K562 (cell line): ENCODE measurements around the gene NAPA. TPM values are rescaled to one million over a fixed set of nuclear protein-coding genes. Genes with fewer than 3 reads are reported as not detected.

Experiments used
- ATAC-seq: fragments of 200-7000 bp; cut with Tn5 transposase; 3 replicates; pipeline ENCODE4 v1.9.1; 2020; ENCODE audit warnings: moderate library complexity
- BruUV-seq: library from RNA; stranded (reverse); fragments of 400-500 nt; replicated peaks from 2 replicates; lab custom pipeline; 2021; lab: Mats Ljungman, UMichigan
- CTCF ChIA-PET: fragments of 300-600 bp; formaldehyde crosslinking; extraction: SDS; loops from one replicate; lab custom pipeline; 2021; ENCODE audit warnings: low intra/inter-chr PET ratio; lab: Yijun Ruan, JAX
- POLR2A ChIA-PET: fragments of 300-600, 350-650 bp; sonication (Branson Sonifier 250); formaldehyde crosslinking; extraction: SDS; loops from one replicate; lab custom pipeline; 2021; ENCODE audit warnings: antibody characterized with exemption, inconsistent platforms; lab: Yijun Ruan, JAX
- DNase-seq, 4 experiments: peaks; one replicate each; pipeline versions ENCODE4 v3.0.0 to v3.0.0-alpha.2; 2011 to 2018; ENCODE audit warnings: low spot score in 3 of 4, mixed read lengths in 3 of 4; ENCODE audit errors: extremely low read depth in 1 of 4
- FAIRE-seq: peaks from 2 replicates; lab custom pipeline; 2011; peaks lifted over from hg19 to GRCh38; lab: Jason Lieb, UNC
- H2AFZ ChIP-seq: 2 replicates; pipeline ENCODE4 v1.6.0; 2011; ENCODE audit warnings: low read depth, low read length, control low read depth, inconsistent platforms
- H3K27ac ChIP-seq: fragments of 200-600 bp; 3 replicates; pipeline ENCODE4 v1.8.0; 2011; ENCODE audit warnings: low read depth, mild to moderate bottlenecking, control low read depth, inconsistent platforms, low read length, moderate library complexity, mixed read lengths; ENCODE audit errors: extremely low read depth
- H3K27me3 ChIP-seq, 2 experiments: fragments of 300-600 bp in 1 of 2; 2 replicates in 1 of 2; 3 replicates in 1 of 2; pipeline versions ENCODE4 v1.6.0 to v1.8.0; 2011; ENCODE audit warnings: inconsistent platforms in 2 of 2, low read length in 2 of 2, mild to moderate bottlenecking in 1 of 2, mixed read lengths in 1 of 2, moderate library complexity in 1 of 2; ENCODE audit not compliant: control insufficient read depth in 2 of 2, insufficient read depth in 2 of 2
- H3K36me3 ChIP-seq: fragments of 300-600 bp; 3 replicates; pipeline ENCODE4 v1.8.0; 2011; ENCODE audit warnings: mild to moderate bottlenecking, low read length, inconsistent platforms; ENCODE audit not compliant: control insufficient read depth, insufficient read depth
- H3K4me1 ChIP-seq, 2 experiments: fragments of 200-600 bp in 1 of 2; replicated peaks in 1 of 2; 2 replicates in 1 of 2; 3 replicates in 1 of 2; pipeline versions ENCODE4 v1.5.1 to v1.8.0; 2011; ENCODE audit warnings: inconsistent platforms in 2 of 2, low read length in 2 of 2, mild to moderate bottlenecking in 1 of 2, mixed read lengths in 1 of 2, moderate library complexity in 1 of 2; ENCODE audit not compliant: control insufficient read depth in 2 of 2, insufficient read depth in 2 of 2
- H3K4me2 ChIP-seq: 2 replicates; pipeline ENCODE4 v1.6.1; 2011; ENCODE audit warnings: low read length, control low read depth, inconsistent platforms, mixed read lengths; ENCODE audit not compliant: insufficient read depth
- H3K4me3 ChIP-seq: fragments of 200-600 bp; sonication (generic), shearing (Covaris generic); 2 replicates; pipeline ENCODE4 v1.5.1; 2016; ENCODE audit warnings: control low read depth, inconsistent platforms
- H3K79me2 ChIP-seq: fragments of 200-600 bp; 3 replicates; pipeline ENCODE4 v1.8.0; 2011; ENCODE audit warnings: low read length, inconsistent platforms; ENCODE audit not compliant: control insufficient read depth, insufficient read depth
- H3K9ac ChIP-seq, 2 experiments: 2 replicates each; pipeline versions ENCODE4 v1.6.0 to v1.6.1; 2011; ENCODE audit warnings: low read depth in 2 of 2, low read length in 2 of 2, control low read depth in 1 of 2, inconsistent platforms in 1 of 2, mild to moderate bottlenecking in 1 of 2, mixed read lengths in 1 of 2; ENCODE audit not compliant: insufficient read depth in 1 of 2
- H3K9me1 ChIP-seq: one replicate; pipeline ENCODE4 v1.6.0; 2011; ENCODE audit warnings: inconsistent platforms, mild to moderate bottlenecking, low read length, moderate library complexity; ENCODE audit not compliant: control insufficient read depth, insufficient read depth
- H3K9me3 ChIP-seq: replicated peaks from 2 replicates; pipeline ENCODE4 v1.5.1; 2011; ENCODE audit warnings: low read depth, low read length, inconsistent platforms; ENCODE audit not compliant: control insufficient read depth, insufficient read depth
- H4K20me1 ChIP-seq: replicated peaks from 2 replicates; pipeline ENCODE4 v1.6.1; 2011; ENCODE audit warnings: low read length, inconsistent platforms, mixed read lengths; ENCODE audit not compliant: control insufficient read depth, insufficient read depth
- KDM1A ChIP-seq, 2 experiments: fragments of 450-650 bp; IDR thresholded peaks; 2 replicates each; pipeline ENCODE4 v1.6.1; 2016; ENCODE audit warnings: mild to moderate bottlenecking in 2 of 2
- POLR2H ChIP-seq: IDR thresholded peaks from 2 replicates; pipeline ENCODE4 v1.6.1; 2016; ENCODE audit warnings: missing genetic modification characterization, low read depth, mild to moderate bottlenecking, control low read depth, missing compliant biosample characterization, moderate library complexity
- ZNF12 ChIP-seq: sonication (generic); formaldehyde crosslinking; IDR thresholded peaks from 2 replicates; pipeline ENCODE4 v1.4.0; 2020; ENCODE audit warnings: mild to moderate bottlenecking, missing genetic modification reagents
- ZNF699 ChIP-seq: fragments of 250-450 bp; sonication (Bioruptor Pico); IDR thresholded peaks from 2 replicates; pipeline ENCODE4 v1.8.0; 2021; ENCODE audit warnings: mild to moderate bottlenecking, moderate library complexity; ENCODE audit not compliant: insufficient replicate concordance
- WGBS: fragments of 100-300 bp; shearing (Covaris generic); methylation state at CpG from one replicate; pipeline ENCODE4 v1.1.6; 2016; ENCODE audit warnings: low coverage, mixed read lengths; ENCODE audit not compliant: insufficient coverage; ENCODE audit errors: missing lambda C conversion rate; 5-methylcytosine and 5-hydroxymethylcytosine counted together
- in situ Hi-C: fragments of 300-500 bp; cut with MboI; formaldehyde crosslinking; loops from 4 replicates; pipeline ENCODE4 v1.15.0; 2018; ENCODE audit warnings: inconsistent platforms, mixed read lengths
- intact Hi-C: fragments of 100-400 bp; cut with micrococcal nuclease; formaldehyde crosslinking; loops from 2 replicates; pipeline ENCODE4 v1.14.2; 2022
- polyA plus RNA-seq, 8 experiments: library from polyadenylated mRNA; depleted of rRNA in 4 of 8; stranded (reverse) in 5 of 8; unstranded in 3 of 8; fragments of >200 nt; fragmentation: Nextera tagmentation in 2 of 8; fragmentation: Illumina TruSeq in 1 of 8; extraction: Ambion mirVana in 2 of 8; extraction: Trizol in 1 of 8; gene quantifications; 2 replicates each; pipeline versions ENCODE4 v1.2.1 to v1.2.3, GENCODE V29; 2011 to 2014; ENCODE audit warnings: inconsistent platforms in 1 of 8, missing spikeins in 1 of 8
- total RNA-seq, 7 experiments: library from RNA; depleted of rRNA in 6 of 7; stranded (reverse); fragments of >200 nt in 6 of 7; fragmentation: Illumina TruSeq in 2 of 7; extraction: Trizol in 2 of 7; gene quantifications; 2 replicates each; pipeline versions ENCODE4 v1.2.1 to v1.2.3, GENCODE V29; 2011 to 2021; ENCODE audit warnings: low replicate concordance in 1 of 7
- TF ChIP-seq, protein P1 (sequence below), 2 experiments: fragments of 450-650 bp in 1 of 2; sonication (generic) in 1 of 2; formaldehyde crosslinking in 1 of 2; IDR thresholded peaks; 2 replicates each; pipeline versions ENCODE4 v1.7.1 to v1.9.0; 2016 to 2022; ENCODE audit warnings: inconsistent platforms in 1 of 2, mild to moderate bottlenecking in 1 of 2, missing genetic modification reagents in 1 of 2
- TF ChIP-seq, protein P2 (sequence below): sonication (generic); formaldehyde crosslinking; IDR thresholded peaks from 2 replicates; pipeline ENCODE4 v1.8.0; 2022; ENCODE audit warnings: missing genetic modification reagents, mild to moderate bottlenecking, borderline replicate concordance
- TF ChIP-seq, protein P3 (sequence below): fragments of 450-650 bp; IDR thresholded peaks from 2 replicates; pipeline ENCODE4 v1.6.1; 2014; ENCODE audit warnings: low read depth, mild to moderate bottlenecking, moderate library complexity, borderline replicate concordance

Gene NAPA
- total and polyA plus RNA-seq, 9 of the 15 experiments (the other 6 are each of a cell fraction or from before 2014, with no cell fraction given), result 5.4 to 98.6 (median 77.5) TPM

DNA sequence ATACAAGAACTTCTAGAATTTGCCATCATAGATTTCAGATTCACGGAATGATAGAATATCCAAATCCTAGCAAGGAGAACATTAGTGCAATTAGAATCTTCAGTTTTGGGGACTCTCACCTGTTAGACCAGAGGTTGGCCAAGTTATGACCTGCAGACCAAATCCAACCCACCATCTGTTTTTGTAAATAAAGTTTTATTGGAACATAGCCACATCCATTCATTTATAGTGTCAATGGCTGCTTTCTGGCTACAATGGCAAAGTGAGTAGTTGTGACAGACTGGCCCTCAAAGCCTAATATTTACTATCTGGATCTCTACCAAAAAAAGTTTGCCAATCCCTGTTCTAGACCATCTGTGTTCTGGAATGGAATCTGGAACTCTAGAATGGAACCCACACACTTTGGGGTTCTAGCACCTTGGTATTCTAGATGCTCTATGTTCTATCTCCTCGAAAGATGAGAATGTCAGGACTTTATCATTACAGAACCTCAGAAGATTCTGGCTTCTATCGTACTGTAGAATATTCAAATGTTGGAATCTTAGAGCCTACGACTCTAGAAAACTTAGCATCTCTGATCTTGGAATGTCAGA is 33.3 kb downstream of the NAPA start:
- H3K27ac ChIP-seq, result no peak overlapping the region
- intact Hi-C loops (loop anchor here (5.0 kb wide), 2 partner anchors 36 to 44 kb away; partner anchors contain the start of gene NAPA), in situ Hi-C loops (no loop called here)
- H3K4me3 ChIP-seq, result no peak overlapping the region
- CTCF ChIA-PET, result no interaction called here
- H3K9me1 ChIP-seq, result no peaks in the 10 kb centered on the region
- H3K9me3 ChIP-seq, result no peaks in the 10 kb centered on the region
- no peak overlapping the region for H3K9ac ChIP-seq
- no peaks in the 10 kb centered on the region for H4K20me1 ChIP-seq
- BruUV-seq, result no TSS peak
- ATAC-seq, result no peak
- TF ChIP-seq, protein P1, sequence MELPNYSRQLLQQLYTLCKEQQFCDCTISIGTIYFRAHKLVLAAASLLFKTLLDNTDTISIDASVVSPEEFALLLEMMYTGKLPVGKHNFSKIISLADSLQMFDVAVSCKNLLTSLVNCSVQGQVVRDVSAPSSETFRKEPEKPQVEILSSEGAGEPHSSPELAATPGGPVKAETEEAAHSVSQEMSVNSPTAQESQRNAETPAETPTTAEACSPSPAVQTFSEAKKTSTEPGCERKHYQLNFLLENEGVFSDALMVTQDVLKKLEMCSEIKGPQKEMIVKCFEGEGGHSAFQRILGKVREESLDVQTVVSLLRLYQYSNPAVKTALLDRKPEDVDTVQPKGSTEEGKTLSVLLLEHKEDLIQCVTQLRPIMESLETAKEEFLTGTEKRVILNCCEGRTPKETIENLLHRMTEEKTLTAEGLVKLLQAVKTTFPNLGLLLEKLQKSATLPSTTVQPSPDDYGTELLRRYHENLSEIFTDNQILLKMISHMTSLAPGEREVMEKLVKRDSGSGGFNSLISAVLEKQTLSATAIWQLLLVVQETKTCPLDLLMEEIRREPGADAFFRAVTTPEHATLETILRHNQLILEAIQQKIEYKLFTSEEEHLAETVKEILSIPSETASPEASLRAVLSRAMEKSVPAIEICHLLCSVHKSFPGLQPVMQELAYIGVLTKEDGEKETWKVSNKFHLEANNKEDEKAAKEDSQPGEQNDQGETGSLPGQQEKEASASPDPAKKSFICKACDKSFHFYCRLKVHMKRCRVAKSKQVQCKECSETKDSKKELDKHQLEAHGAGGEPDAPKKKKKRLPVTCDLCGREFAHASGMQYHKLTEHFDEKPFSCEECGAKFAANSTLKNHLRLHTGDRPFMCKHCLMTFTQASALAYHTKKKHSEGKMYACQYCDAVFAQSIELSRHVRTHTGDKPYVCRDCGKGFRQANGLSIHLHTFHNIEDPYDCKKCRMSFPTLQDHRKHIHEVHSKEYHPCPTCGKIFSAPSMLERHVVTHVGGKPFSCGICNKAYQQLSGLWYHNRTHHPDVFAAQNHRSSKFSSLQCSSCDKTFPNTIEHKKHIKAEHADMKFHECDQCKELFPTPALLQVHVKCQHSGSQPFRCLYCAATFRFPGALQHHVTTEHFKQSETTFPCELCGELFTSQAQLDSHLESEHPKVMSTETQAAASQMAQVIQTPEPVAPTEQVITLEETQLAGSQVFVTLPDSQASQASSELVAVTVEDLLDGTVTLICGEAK (IDR thresholded peaks at IDR 0.05), result peak; percentile 93
- TF ChIP-seq, protein P1 (CRISPR knock-in tag; IDR thresholded peaks at IDR 0.05), result peak; percentile 88
- TF ChIP-seq ZNF699 (CRISPR knock-in tag) (no peak), ZNF12 (CRISPR knock-in tag) (no peak), KDM1A (IDR thresholded peaks at IDR 0.05) (peak in 1 of 2 experiments; percentile 31; a peak in 1 of 4 replicates), POLR2H (no peak)
- TF ChIP-seq, protein P2, sequence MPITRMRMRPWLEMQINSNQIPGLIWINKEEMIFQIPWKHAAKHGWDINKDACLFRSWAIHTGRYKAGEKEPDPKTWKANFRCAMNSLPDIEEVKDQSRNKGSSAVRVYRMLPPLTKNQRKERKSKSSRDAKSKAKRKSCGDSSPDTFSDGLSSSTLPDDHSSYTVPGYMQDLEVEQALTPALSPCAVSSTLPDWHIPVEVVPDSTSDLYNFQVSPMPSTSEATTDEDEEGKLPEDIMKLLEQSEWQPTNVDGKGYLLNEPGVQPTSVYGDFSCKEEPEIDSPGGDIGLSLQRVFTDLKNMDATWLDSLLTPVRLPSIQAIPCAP (CRISPR knock-in tag), result no peak
- TF ChIP-seq, protein P3, sequence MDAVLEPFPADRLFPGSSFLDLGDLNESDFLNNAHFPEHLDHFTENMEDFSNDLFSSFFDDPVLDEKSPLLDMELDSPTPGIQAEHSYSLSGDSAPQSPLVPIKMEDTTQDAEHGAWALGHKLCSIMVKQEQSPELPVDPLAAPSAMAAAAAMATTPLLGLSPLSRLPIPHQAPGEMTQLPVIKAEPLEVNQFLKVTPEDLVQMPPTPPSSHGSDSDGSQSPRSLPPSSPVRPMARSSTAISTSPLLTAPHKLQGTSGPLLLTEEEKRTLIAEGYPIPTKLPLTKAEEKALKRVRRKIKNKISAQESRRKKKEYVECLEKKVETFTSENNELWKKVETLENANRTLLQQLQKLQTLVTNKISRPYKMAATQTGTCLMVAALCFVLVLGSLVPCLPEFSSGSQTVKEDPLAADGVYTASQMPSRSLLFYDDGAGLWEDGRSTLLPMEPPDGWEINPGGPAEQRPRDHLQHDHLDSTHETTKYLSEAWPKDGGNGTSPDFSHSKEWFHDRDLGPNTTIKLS, result peak; percentile 97; the same call in 1 of the 2 replicates
- H3K27me3 ChIP-seq, result no peaks in the 10 kb centered on the region
- no peak for FAIRE-seq
- no peak overlapping the region for H2AFZ ChIP-seq
- WGBS, result 86% methylated on average over 4 of the region's 4 CpGs
- POLR2A ChIA-PET, result interaction anchor here (1.1 kb wide), 1 partner anchor 7 kb away, joined by 3 read pairs; no protein-coding TSS in a partner anchor
- H3K4me1 ChIP-seq, result peaks cover 7 to 28% of the 10 kb centered on the region in 2 experiments; a peak in 3 of 5 replicates
- peaks cover 8% of the 10 kb centered on the region; the same call in 2 of the 3 replicates for H3K36me3 ChIP-seq
- no peak for DNase-seq
- no peak overlapping the region for H3K4me2 ChIP-seq
- H3K79me2 ChIP-seq, result peaks cover 12% of the 10 kb centered on the region
